H1 (cell line): Measurements from ENCODE around the gene DDX21. TPM values are rescaled to one million over a fixed set of nuclear protein-coding genes. Genes with fewer than 3 reads are reported as not detected.

Source experiments
- BRCA1 ChIP-seq: IDR thresholded peaks from 2 replicates; pipeline ENCODE4 v1.6.1; 2012; ENCODE audit warnings: low read depth, low read length, improper control_type of control experiment
- CHD7 ChIP-seq: fragments of 300-600 bp; sonication (generic); IDR thresholded peaks from 2 replicates; pipeline ENCODE4 v1.7.1; 2012; ENCODE audit warnings: low read length, moderate library complexity, mild to moderate bottlenecking, inconsistent platforms; ENCODE audit not compliant: insufficient replicate concordance
- SAP30 ChIP-seq: fragments of 300-600 bp; sonication (generic); IDR thresholded peaks from 2 replicates; pipeline ENCODE4 v1.7.1; 2012; ENCODE audit warnings: low read length, moderate library complexity, mild to moderate bottlenecking, inconsistent platforms; ENCODE audit not compliant: insufficient read depth, insufficient replicate concordance
- polyA plus RNA-seq, 7 experiments: library from polyadenylated mRNA; depleted of rRNA in 3 of 7; stranded (reverse) in 5 of 7; unstranded in 2 of 7; fragments of >200 nt in 5 of 7; fragments of 200-250 nt in 2 of 7; gene quantifications; 1 replicate in 5 of 7; 2 replicates in 1 of 7; 4 replicates in 1 of 7; pipeline versions ENCODE4 v1.2.1 to v1.2.3, GENCODE V29; 2011 to 2013; ENCODE audit warnings: missing spikeins in 2 of 7, mixed read lengths in 2 of 7
- total RNA-seq: library from RNA; stranded (reverse); fragmentation: NEBNext Ultra II Directional; extraction: Animal tissue kit (Norgen Biotek cat#: 25700); gene quantifications from 2 replicates; pipeline ENCODE4 v1.2.1, GENCODE V29; 2021

DDX21 gene
- total and polyA plus RNA-seq, 2 of the 8 experiments (the other 6 are each of a cell fraction or from before 2014, with no cell fraction given): 67.0 to 195 TPM

- TF ChIP-seq CHD7 (no peak), BRCA1 (no peak), SAP30 (no peak)
These were observed 49.9 kb downstream of the DDX21 start (continued) for GRCh38 chr10:69005704-69006485.
